Measurements from ENCODE around the gene PUM2. TPM values are rescaled to one million over a fixed set of nuclear protein-coding genes. Genes with fewer than 3 reads are reported as not detected.

The PUM2 gene
- total and polyA plus RNA-seq, 2 of the 13 experiments (the other 11 are each of a cell fraction or from before 2014, with no cell fraction given) = 69.6 to 69.8 TPM

- TF ChIP-seq CSRNP1 (CRISPR knock-in tag; IDR thresholded peaks at IDR 0.05) (peak; percentile 35; the same call in 1 of the 2 replicates), SALL2 (CRISPR knock-in tag; IDR thresholded peaks at IDR 0.05) (no peak), ZNF17 (CRISPR knock-in tag; IDR thresholded peaks at IDR 0.05) (no peak), ZFX (CRISPR knock-in tag; IDR thresholded peaks at IDR 0.05; ENCODE audit: low read depth) (peak; percentile 95), FLYWCH1 (CRISPR knock-in tag; IDR thresholded peaks at IDR 0.05) (no peak), MLX (CRISPR knock-in tag; IDR thresholded peaks at IDR 0.05) (peak; percentile 55; the same call in 1 of the 2 replicates), ZNF460 (CRISPR knock-in tag; IDR thresholded peaks at IDR 0.05; ENCODE audit: borderline replicate concordance) (no peak), CENPBD1 (CRISPR knock-in tag; IDR thresholded peaks at IDR 0.05; ENCODE audit: borderline replicate concordance, low read depth) (no peak), TRAFD1 (CRISPR knock-in tag; IDR thresholded peaks at IDR 0.05; ENCODE audit: borderline replicate concordance) (no peak; the same call in 1 of the 2 replicates), GABPB1 (CRISPR knock-in tag; IDR thresholded peaks at IDR 0.05) (peak; percentile 48; the same call in 1 of the 2 replicates), ZNF550 (CRISPR knock-in tag; IDR thresholded peaks at IDR 0.05; ENCODE audit: borderline replicate concordance) (no peak), U2AF1 (optimal IDR thresholded peaks at IDR 0.05; ENCODE audit: low read depth, low read length) (no peak), ZNF891 (CRISPR knock-in tag; IDR thresholded peaks at IDR 0.05) (peak; percentile 81; the same call in 1 of the 2 replicates), TRIM24 (CRISPR knock-in tag; IDR thresholded peaks at IDR 0.05) (no peak), ZBTB4 (CRISPR knock-in tag; IDR thresholded peaks at IDR 0.05; ENCODE audit: borderline replicate concordance) (0 out of 2 replicates have a peak, but pooled peaks have one; percentile 47), ZNF337 (CRISPR knock-in tag; IDR thresholded peaks at IDR 0.05; ENCODE audit: borderline replicate concordance, low read depth) (0 out of 2 replicates have a peak, but pooled peaks have one; percentile 74), TBX3 (IDR thresholded peaks at IDR 0.05; ENCODE audit: borderline replicate concordance) (no peak), ZNF138 (CRISPR knock-in tag; IDR thresholded peaks at IDR 0.05; ENCODE audit: low read depth) (no peak), CHCHD3 (CRISPR knock-in tag; IDR thresholded peaks at IDR 0.05) (0 out of 2 replicates have a peak, but pooled peaks have one; percentile 58), SUZ12 (IDR thresholded peaks at IDR 0.05; ENCODE audit: low read depth, low read length) (no peak), NR2F1 (CRISPR knock-in tag; IDR thresholded peaks at IDR 0.05) (no peak)
These were observed 28.4 kb upstream of the PUM2 start (continued) for GRCh38 chr2:20378891-20379519.
